Measurements from ENCODE around the gene CYSTM1.
A peak's percentile ranks its signal among the peaks of the same experiment; 100 is the strongest.

- TF ChIP-seq TBP (IDR thresholded peaks at IDR 0.05; ENCODE audit: low read depth, low read length): no peak
- TF ChIP-seq TAF1 (IDR thresholded peaks at IDR 0.05; ENCODE audit: low read depth, low read length): no peak
- TF ChIP-seq EZH2 (IDR thresholded peaks at IDR 0.05; ENCODE audit: low read depth, low read length, severe bottlenecking): no peak
- no peak for TF ChIP-seq MAX (IDR thresholded peaks at IDR 0.05)
- TF ChIP-seq, protein P1, sequence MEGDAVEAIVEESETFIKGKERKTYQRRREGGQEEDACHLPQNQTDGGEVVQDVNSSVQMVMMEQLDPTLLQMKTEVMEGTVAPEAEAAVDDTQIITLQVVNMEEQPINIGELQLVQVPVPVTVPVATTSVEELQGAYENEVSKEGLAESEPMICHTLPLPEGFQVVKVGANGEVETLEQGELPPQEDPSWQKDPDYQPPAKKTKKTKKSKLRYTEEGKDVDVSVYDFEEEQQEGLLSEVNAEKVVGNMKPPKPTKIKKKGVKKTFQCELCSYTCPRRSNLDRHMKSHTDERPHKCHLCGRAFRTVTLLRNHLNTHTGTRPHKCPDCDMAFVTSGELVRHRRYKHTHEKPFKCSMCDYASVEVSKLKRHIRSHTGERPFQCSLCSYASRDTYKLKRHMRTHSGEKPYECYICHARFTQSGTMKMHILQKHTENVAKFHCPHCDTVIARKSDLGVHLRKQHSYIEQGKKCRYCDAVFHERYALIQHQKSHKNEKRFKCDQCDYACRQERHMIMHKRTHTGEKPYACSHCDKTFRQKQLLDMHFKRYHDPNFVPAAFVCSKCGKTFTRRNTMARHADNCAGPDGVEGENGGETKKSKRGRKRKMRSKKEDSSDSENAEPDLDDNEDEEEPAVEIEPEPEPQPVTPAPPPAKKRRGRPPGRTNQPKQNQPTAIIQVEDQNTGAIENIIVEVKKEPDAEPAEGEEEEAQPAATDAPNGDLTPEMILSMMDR (IDR thresholded peaks at IDR 0.05; ENCODE audit: control extremely low read depth in 1 of 3, insufficient read depth in 1 of 3, low read depth in 1 of 3, low read length in 3 of 3): peak; percentile 89 to 96 (median 89)
- no peak for TF ChIP-seq EGR1 (IDR thresholded peaks at IDR 0.05; ENCODE audit: borderline replicate concordance, low read depth, low read length)
- no peak for TF ChIP-seq POLR2A (IDR thresholded peaks at IDR 0.05; ENCODE audit: control extremely low read depth in 1 of 2, low read depth in 2 of 2, low read length in 2 of 2)
- no peak for TF ChIP-seq CEBPB (IDR thresholded peaks at IDR 0.05; ENCODE audit: low read depth, low read length)
- TF ChIP-seq EP300 (IDR thresholded peaks at IDR 0.05; ENCODE audit: borderline replicate concordance in 1 of 2, low read depth in 2 of 2, low read length in 2 of 2): no peak; a peak in 1 of 3 replicates
- TF ChIP-seq POU5F1 (IDR thresholded peaks at IDR 0.05; ENCODE audit: low read depth, low read length): no peak
- TF ChIP-seq RFX5 (IDR thresholded peaks at IDR 0.05; ENCODE audit: borderline replicate concordance, low read depth, low read length): no peak
- no peak for TF ChIP-seq HDAC2 (IDR thresholded peaks at IDR 0.05; ENCODE audit: borderline replicate concordance in 1 of 2, low read depth in 2 of 2, low read length in 2 of 2)
These were observed 17.8 kb upstream of the CYSTM1 start for GRCh38 chr5:140157032-140157781.

Measured in H1 (cell line).